Neural progenitor cell (in vitro differentiated cells): ENCODE data around the gene ZBTB46. TPM values are rescaled to one million over a fixed set of nuclear protein-coding genes. Genes with fewer than 3 reads are reported as not detected.

Experiments used
- DNase-seq: peaks from one replicate; pipeline ENCODE4 v3.0.0-alpha.2; 2016; ENCODE audit warnings: low spot score
- H2AFZ ChIP-seq: fragments of 200-600 bp; sonication (generic); replicated peaks from 2 replicates; pipeline ENCODE4 v1.6.1; 2016; ENCODE audit warnings: antibody characterized with exemption
- H3F3A ChIP-seq: fragments of 200-600 bp; sonication (generic); 2 replicates; pipeline ENCODE4 v1.6.1; 2016; ENCODE audit warnings: antibody characterized with exemption, low read depth
- H3K27ac ChIP-seq: fragments of 200-600 bp; sonication (generic); 2 replicates; pipeline ENCODE4 v1.5.1; 2016; ENCODE audit warnings: mild to moderate bottlenecking
- H3K27me3 ChIP-seq: fragments of 200-600 bp; sonication (generic); 2 replicates; pipeline ENCODE4 v1.6.1; 2016; ENCODE audit warnings: mild to moderate bottlenecking, moderate library complexity
- H3K36me3 ChIP-seq: fragments of 200-600 bp; sonication (generic); 2 replicates; pipeline ENCODE4 v1.5.1; 2016
- H3K4me1 ChIP-seq: fragments of 200-600 bp; sonication (generic); 2 replicates; pipeline ENCODE4 v1.6.1; 2016; ENCODE audit warnings: mixed run types
- H3K4me2 ChIP-seq: fragments of 200-600 bp; sonication (generic); 2 replicates; pipeline ENCODE4 v1.6.1; 2016
- H3K4me3 ChIP-seq: fragments of 200-600 bp; sonication (generic); 2 replicates; pipeline ENCODE4 v1.5.1; 2016
- H3K79me2 ChIP-seq: fragments of 200-600 bp; sonication (generic); 2 replicates; pipeline ENCODE4 v1.6.1; 2016; ENCODE audit warnings: low read depth
- H3K9ac ChIP-seq: fragments of 200-600 bp; sonication (generic); 2 replicates; pipeline ENCODE4 v1.6.1; 2016
- H3K9me3 ChIP-seq: fragments of 200-600 bp; sonication (generic); 2 replicates; pipeline ENCODE4 v1.5.1; 2016; ENCODE audit warnings: low read depth
- H4K20me1 ChIP-seq: fragments of 200-600 bp; sonication (generic); 2 replicates; pipeline ENCODE4 v1.6.1; 2016; ENCODE audit warnings: low read depth
- H3K27ac Mint-ChIP-seq: 3 replicates; pipeline ENCODE4 v1.8.0; 2021; ENCODE audit warnings: mixed read lengths
- H3K27me3 Mint-ChIP-seq: 2 replicates; pipeline ENCODE4 v1.8.0; 2022; ENCODE audit warnings: low read depth, mild to moderate bottlenecking, inconsistent platforms, moderate library complexity, mixed read lengths; ENCODE audit not compliant: insufficient read depth
- H3K36me3 Mint-ChIP-seq: 3 replicates; pipeline ENCODE4 v1.8.0; 2021; ENCODE audit warnings: mixed read lengths
- H3K4me1 Mint-ChIP-seq: 3 replicates; pipeline ENCODE4 v1.8.0; 2021; ENCODE audit warnings: mixed read lengths
- H3K4me3 Mint-ChIP-seq: 3 replicates; pipeline ENCODE4 v1.8.0; 2021; ENCODE audit warnings: mild to moderate bottlenecking, moderate library complexity, mixed read lengths
- H3K9me3 Mint-ChIP-seq: 3 replicates; pipeline ENCODE4 v1.8.0; 2020; ENCODE audit warnings: mixed read lengths
- CTCF ChIP-seq: fragments of 200-600 bp; sonication (generic); IDR thresholded peaks from 2 replicates; pipeline ENCODE4 v1.5.1; 2017; ENCODE audit warnings: antibody characterized with exemption, mild to moderate bottlenecking
- EZH2 ChIP-seq: fragments of 200-600 bp; sonication (generic); IDR thresholded peaks from 2 replicates; pipeline ENCODE4 v1.6.1; 2017; ENCODE audit warnings: antibody characterized with exemption, mild to moderate bottlenecking, moderate library complexity
- EZH2phosphoT487 ChIP-seq: fragments of 200-600 bp; sonication (generic); IDR thresholded peaks from 2 replicates; pipeline ENCODE4 v1.6.1; 2017; ENCODE audit warnings: antibody characterized with exemption
- total RNA-seq: library from RNA; depleted of rRNA; stranded (reverse); fragments of >200 nt; gene quantifications from 2 replicates; pipeline ENCODE4 v1.2.3, GENCODE V29; 2015; ENCODE audit warnings: low replicate concordance

Gene ZBTB46
- total RNA-seq, 1 donor from 2014 or later: 8.1 TPM

- H3K27me3 Mint-ChIP-seq: peaks cover 15% of the 10 kb centered on the region
- TF ChIP-seq EZH2phosphoT487 (no peak), CTCF (no peak), EZH2 (no peak)
- Histone ChIP-seq H3K4me1 (peaks cover 10% of the 10 kb centered on the region), H3K4me3 (no peak overlapping the region), H4K20me1 (no peaks in the 10 kb centered on the region), H3K9ac (no peak overlapping the region), H3K27ac (no peak overlapping the region), H3K4me2 (peak overlapping the region; percentile 66), H3K36me3 (no peaks in the 10 kb centered on the region), H3K27me3 (no peaks in the 10 kb centered on the region), H3F3A (peaks cover 7% of the 10 kb centered on the region), H3K9me3 (no peaks in the 10 kb centered on the region), H2AFZ (no peak overlapping the region), H3K79me2 (no peaks in the 10 kb centered on the region)
- no peak overlapping the region for H3K4me3 Mint-ChIP-seq
- H3K9me3 Mint-ChIP-seq: peaks cover 4% of the 10 kb centered on the region
- peaks cover 5% of the 10 kb centered on the region for H3K36me3 Mint-ChIP-seq
- DNase-seq: no peak
- no peaks in the 10 kb centered on the region for H3K4me1 Mint-ChIP-seq
- no peak overlapping the region for H3K27ac Mint-ChIP-seq
Measured at GRCh38 chr20:63695424-63696305, 135.4 kb downstream of the ZBTB46 start.

- Mint-ChIP-seq H3K27ac (no peak overlapping the region), H3K4me3 (no peak overlapping the region), H3K27me3 (peaks cover 15% of the 10 kb centered on the region), H3K4me1 (no peaks in the 10 kb centered on the region), H3K9me3 (peaks cover 4% of the 10 kb centered on the region), H3K36me3 (peaks cover 5% of the 10 kb centered on the region)
- Histone ChIP-seq H3K27me3 (no peaks in the 10 kb centered on the region), H3F3A (peaks cover 7% of the 10 kb centered on the region), H3K4me3 (no peak overlapping the region), H3K27ac (no peak overlapping the region), H3K4me2 (no peak overlapping the region), H3K4me1 (peaks cover 10% of the 10 kb centered on the region), H4K20me1 (no peaks in the 10 kb centered on the region), H3K36me3 (no peaks in the 10 kb centered on the region), H3K9me3 (no peaks in the 10 kb centered on the region), H3K9ac (no peak overlapping the region), H3K79me2 (no peaks in the 10 kb centered on the region), H2AFZ (no peak overlapping the region)
- DNase-seq: no peak
- TF ChIP-seq EZH2 (no peak), EZH2phosphoT487 (no peak), CTCF (no peak)
Measured at GRCh38 chr20:63694584-63695423, 136.3 kb downstream of the ZBTB46 start.

- H3K27ac ChIP-seq: no peak overlapping the region
- Mint-ChIP-seq H3K27me3 (peaks cover 15% of the 10 kb centered on the region), H3K27ac (no peak overlapping the region), H3K4me3 (peak overlapping the region; percentile 58), H3K9me3 (peaks cover 4% of the 10 kb centered on the region), H3K4me1 (no peaks in the 10 kb centered on the region), H3K36me3 (peaks cover 5% of the 10 kb centered on the region)
- DNase-seq: no peak
- TF ChIP-seq CTCF (no peak), EZH2phosphoT487 (no peak), EZH2 (no peak)
- H3K9ac ChIP-seq: no peak overlapping the region
- no peaks in the 10 kb centered on the region for H3K9me3 ChIP-seq
- no peaks in the 10 kb centered on the region for H3K27me3 ChIP-seq
- peaks cover 10% of the 10 kb centered on the region for H3K4me1 ChIP-seq
- H3K79me2 ChIP-seq: no peaks in the 10 kb centered on the region
- no peaks in the 10 kb centered on the region for H4K20me1 ChIP-seq
- H2AFZ ChIP-seq: no peak overlapping the region
- peaks cover 7% of the 10 kb centered on the region for H3F3A ChIP-seq
- H3K4me2 ChIP-seq: no peak overlapping the region
- H3K36me3 ChIP-seq: no peaks in the 10 kb centered on the region
- H3K4me3 ChIP-seq: no peak overlapping the region
Measured at GRCh38 chr20:63693733-63694583, 137.1 kb downstream of the ZBTB46 start.
